WTC11 (cell line): ENCODE measurements around the gene PLA2G4A. TPM values are rescaled to one million over a fixed set of nuclear protein-coding genes. Genes with fewer than 3 reads are reported as not detected.

ENCODE experiments used
- ATAC-seq: fragments of 200-7000 bp; cut with Tn5 transposase; 2 replicates; pipeline ENCODE4 v1.10.0; 2021; ENCODE audit warnings: mild to moderate bottlenecking, moderate library complexity
- CTCF ChIA-PET: fragments of 300-600 bp; sonication (Branson Sonifier 250); formaldehyde crosslinking; loops from one replicate; lab custom pipeline; 2021; ENCODE audit warnings: antibody characterized with exemption; lab: Charles Lee
- POLR2A ChIA-PET: fragments of 350-600 bp; sonication (Branson Sonifier 250); formaldehyde crosslinking; loops from one replicate; lab custom pipeline; 2021; ENCODE audit warnings: antibody characterized with exemption; lab: Charles Lee
- DNase-seq: peaks from one replicate; pipeline ENCODE4 v3.0.0; 2021; ENCODE audit warnings: low spot score
- H3K27ac Mint-ChIP-seq: 2 replicates; pipeline ENCODE4 v1.8.0; 2021; ENCODE audit warnings: mixed read lengths
- H3K27me3 Mint-ChIP-seq: 2 replicates; pipeline ENCODE4 v1.8.0; 2021; ENCODE audit warnings: low read depth, mild to moderate bottlenecking, moderate library complexity, mixed read lengths
- H3K36me3 Mint-ChIP-seq: 2 replicates; pipeline ENCODE4 v1.8.0; 2021; ENCODE audit warnings: mixed read lengths
- H3K4me1 Mint-ChIP-seq: 2 replicates; pipeline ENCODE4 v1.8.0; 2022; ENCODE audit warnings: mixed read lengths
- H3K4me3 Mint-ChIP-seq: 2 replicates; pipeline ENCODE4 v1.8.0; 2021; ENCODE audit warnings: mild to moderate bottlenecking, moderate library complexity, mixed read lengths
- H3K9me3 Mint-ChIP-seq: 2 replicates; pipeline ENCODE4 v1.8.0; 2021; ENCODE audit warnings: mixed read lengths
- CBFB ChIP-seq: sonication (generic); formaldehyde crosslinking; IDR thresholded peaks from 2 replicates; pipeline ENCODE4 v1.8.1; 2022; ENCODE audit warnings: mild to moderate bottlenecking, low read depth, missing genetic modification reagents
- ETV6 ChIP-seq: sonication (generic); formaldehyde crosslinking; IDR thresholded peaks from 2 replicates; pipeline ENCODE4 v1.8.1; 2022; ENCODE audit warnings: mild to moderate bottlenecking, missing genetic modification reagents
- FOXP1 ChIP-seq: sonication (generic); formaldehyde crosslinking; IDR thresholded peaks from 2 replicates; pipeline ENCODE4 v1.8.0; 2022; ENCODE audit warnings: missing genetic modification reagents, mild to moderate bottlenecking, moderate library complexity, borderline replicate concordance
- HMGA2 ChIP-seq: fragments of 250-450 bp; sonication (Bioruptor Pico); IDR thresholded peaks from 2 replicates; pipeline ENCODE4 v1.4.0; 2021; ENCODE audit warnings: mild to moderate bottlenecking, moderate library complexity
- JAZF1 ChIP-seq: fragments of 250-450 bp; sonication (Bioruptor Pico); IDR thresholded peaks from 2 replicates; pipeline ENCODE4 v1.9.0; 2021; ENCODE audit warnings: moderate library complexity, mild to moderate bottlenecking, inconsistent platforms
- KAT7 ChIP-seq: sonication (generic); formaldehyde crosslinking; IDR thresholded peaks from 2 replicates; pipeline ENCODE4 v1.8.1; 2023; ENCODE audit warnings: missing genetic modification reagents, mild to moderate bottlenecking, borderline replicate concordance
- MXD4 ChIP-seq: fragments of 250-450 bp; sonication (Bioruptor Pico); IDR thresholded peaks from 2 replicates; pipeline ENCODE4 v1.8.0; 2021; ENCODE audit warnings: mild to moderate bottlenecking, moderate library complexity, borderline replicate concordance
- NFATC4 ChIP-seq: fragments of 250-450 bp; sonication (Bioruptor Pico); IDR thresholded peaks from 2 replicates; pipeline ENCODE4 v1.9.0; 2021; ENCODE audit warnings: mild to moderate bottlenecking
- NR2C2 ChIP-seq: sonication (generic); formaldehyde crosslinking; IDR thresholded peaks from 2 replicates; pipeline ENCODE4 v1.8.0; 2022; ENCODE audit warnings: mild to moderate bottlenecking, missing genetic modification reagents
- TEAD1 ChIP-seq: sonication (generic); formaldehyde crosslinking; IDR thresholded peaks from 2 replicates; pipeline ENCODE4 v1.8.0; 2022; ENCODE audit warnings: mild to moderate bottlenecking, missing genetic modification reagents
- TP53 ChIP-seq: sonication (generic); formaldehyde crosslinking; IDR thresholded peaks from 2 replicates; pipeline ENCODE4 v1.8.1; 2023; ENCODE audit warnings: mild to moderate bottlenecking, missing genetic modification reagents
- ZNF232 ChIP-seq: sonication (generic); formaldehyde crosslinking; IDR thresholded peaks from 2 replicates; pipeline ENCODE4 v1.8.0; 2022; ENCODE audit warnings: mild to moderate bottlenecking, missing genetic modification reagents
- total RNA-seq: library from RNA; stranded (reverse); gene quantifications from 3 replicates; pipeline ENCODE4 v1.2.3, GENCODE V29; 2021
- TF ChIP-seq, protein P1 (sequence below): sonication (generic); formaldehyde crosslinking; conservative IDR thresholded peaks from 2 replicates; pipeline ENCODE4 v1.8.1; 2022; ENCODE audit warnings: mild to moderate bottlenecking, missing genetic modification reagents
- TF ChIP-seq, protein P2 (sequence below): sonication (generic); formaldehyde crosslinking; IDR thresholded peaks from 2 replicates; pipeline ENCODE4 v1.8.0; 2023; ENCODE audit warnings: missing genetic modification reagents, mild to moderate bottlenecking, borderline replicate concordance
- TF ChIP-seq, protein P3 (sequence below): sonication (generic); formaldehyde crosslinking; IDR thresholded peaks from 2 replicates; pipeline ENCODE4 v1.8.1; 2023; ENCODE audit warnings: mild to moderate bottlenecking, missing genetic modification reagents
- TF ChIP-seq, protein P4 (sequence below): sonication (generic); formaldehyde crosslinking; IDR thresholded peaks from 2 replicates; pipeline ENCODE4 v1.8.0; 2022; ENCODE audit warnings: mild to moderate bottlenecking, missing genetic modification reagents
- TF ChIP-seq, protein P5 (sequence below): sonication (generic); formaldehyde crosslinking; IDR thresholded peaks from 2 replicates; pipeline ENCODE4 v1.8.1; 2022; ENCODE audit warnings: mild to moderate bottlenecking, moderate library complexity, missing genetic modification reagents
- TF ChIP-seq, protein P6 (sequence below): fragments of 250-450 bp; sonication (Bioruptor Pico); IDR thresholded peaks from 2 replicates; pipeline ENCODE4 v1.8.0; 2021; ENCODE audit warnings: mild to moderate bottlenecking
- TF ChIP-seq, protein P7 (sequence below): sonication (generic); formaldehyde crosslinking; IDR thresholded peaks from 2 replicates; pipeline ENCODE4 v1.8.0; 2023; ENCODE audit warnings: mild to moderate bottlenecking, missing genetic modification reagents
- TF ChIP-seq, protein P8 (sequence below): sonication (generic); formaldehyde crosslinking; IDR thresholded peaks from 2 replicates; pipeline ENCODE4 v1.8.1; 2023; ENCODE audit warnings: mild to moderate bottlenecking, missing genetic modification reagents, moderate library complexity

Gene PLA2G4A
- total RNA-seq, 1 experiment from 2014 or later = 1.3 TPM

DNA sequence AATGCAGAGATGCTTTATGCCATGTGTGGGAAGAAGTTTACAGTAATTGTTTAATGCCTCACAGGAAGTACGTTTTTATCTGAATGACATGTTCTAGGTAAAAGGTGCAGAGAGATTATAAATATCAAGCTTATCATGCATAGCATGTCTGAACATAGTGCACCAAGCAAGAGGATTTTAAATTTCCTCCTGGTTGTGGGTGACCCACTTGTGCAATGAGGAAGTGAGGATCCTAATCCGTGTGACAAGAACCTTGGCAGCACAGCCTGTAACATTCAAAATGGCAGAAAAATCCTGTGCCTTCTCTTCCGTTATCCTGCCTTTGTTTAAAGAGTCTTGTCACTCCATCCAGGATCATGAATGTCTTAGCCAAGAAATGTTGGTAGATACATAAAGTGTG is 75.6 kb downstream of the PLA2G4A start:
- ATAC-seq (no peak), DNase-seq (no peak)
- H3K4me1 Mint-ChIP-seq = peaks cover 8% of the 10 kb centered on the region
- TF ChIP-seq NR2C2 (CRISPR knock-in tag) (no peak), KAT7 (no peak), NFATC4 (CRISPR knock-in tag) (no peak), TEAD1 (no peak), MXD4 (CRISPR knock-in tag) (no peak)
- TF ChIP-seq, all 79 proteins: peak for 0
- POLR2A ChIA-PET = no interaction called here
- 0 out of 2 replicates have a peak, but pooled peaks cover 2% of the 10 kb centered on the region for H3K36me3 Mint-ChIP-seq
- no peak overlapping the region for H3K4me3 Mint-ChIP-seq
- CTCF ChIA-PET = no interaction called here
- no peak overlapping the region for H3K27ac Mint-ChIP-seq
- H3K27me3 Mint-ChIP-seq = no peaks in the 10 kb centered on the region; the same call in 1 of the 2 replicates
- peaks cover 18% of the 10 kb centered on the region for H3K9me3 Mint-ChIP-seq

DNA sequence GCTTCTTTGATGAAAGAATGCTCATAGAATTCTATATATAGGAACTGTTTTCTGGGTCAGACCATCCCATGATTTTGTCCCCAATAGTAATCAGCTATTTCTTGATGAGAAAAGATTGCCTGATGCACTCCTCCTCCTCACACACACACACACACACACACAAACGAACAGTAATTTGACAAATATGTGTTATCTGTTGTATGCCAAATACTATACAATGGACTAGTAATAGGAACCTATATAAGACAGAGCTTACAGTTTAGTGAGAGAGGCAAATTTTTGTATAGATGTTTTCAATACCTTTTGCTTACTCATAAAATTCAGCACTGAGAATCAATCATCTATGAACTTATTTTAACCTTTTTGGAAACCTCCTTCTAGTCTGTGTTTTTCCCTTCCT is 76.8 kb downstream of the PLA2G4A start:
- H3K9me3 Mint-ChIP-seq = peaks cover 18% of the 10 kb centered on the region
- DNase-seq (no peak), ATAC-seq (no peak)
- H3K4me3 Mint-ChIP-seq = no peak overlapping the region
- peaks cover 8% of the 10 kb centered on the region for H3K4me1 Mint-ChIP-seq
- ChIA-PET CTCF (no interaction called here), POLR2A (no interaction called here)
- no peak overlapping the region for H3K27ac Mint-ChIP-seq
- TF ChIP-seq JAZF1 = no peak
- no peak for TF ChIP-seq ZNF232 (CRISPR knock-in tag)
- TF ChIP-seq, protein P1, sequence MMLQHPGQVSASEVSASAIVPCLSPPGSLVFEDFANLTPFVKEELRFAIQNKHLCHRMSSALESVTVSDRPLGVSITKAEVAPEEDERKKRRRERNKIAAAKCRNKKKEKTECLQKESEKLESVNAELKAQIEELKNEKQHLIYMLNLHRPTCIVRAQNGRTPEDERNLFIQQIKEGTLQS (CRISPR knock-in tag) = no peak
- TF ChIP-seq CBFB = no peak
- TF ChIP-seq TEAD1 = no peak
- TF ChIP-seq, protein P2, sequence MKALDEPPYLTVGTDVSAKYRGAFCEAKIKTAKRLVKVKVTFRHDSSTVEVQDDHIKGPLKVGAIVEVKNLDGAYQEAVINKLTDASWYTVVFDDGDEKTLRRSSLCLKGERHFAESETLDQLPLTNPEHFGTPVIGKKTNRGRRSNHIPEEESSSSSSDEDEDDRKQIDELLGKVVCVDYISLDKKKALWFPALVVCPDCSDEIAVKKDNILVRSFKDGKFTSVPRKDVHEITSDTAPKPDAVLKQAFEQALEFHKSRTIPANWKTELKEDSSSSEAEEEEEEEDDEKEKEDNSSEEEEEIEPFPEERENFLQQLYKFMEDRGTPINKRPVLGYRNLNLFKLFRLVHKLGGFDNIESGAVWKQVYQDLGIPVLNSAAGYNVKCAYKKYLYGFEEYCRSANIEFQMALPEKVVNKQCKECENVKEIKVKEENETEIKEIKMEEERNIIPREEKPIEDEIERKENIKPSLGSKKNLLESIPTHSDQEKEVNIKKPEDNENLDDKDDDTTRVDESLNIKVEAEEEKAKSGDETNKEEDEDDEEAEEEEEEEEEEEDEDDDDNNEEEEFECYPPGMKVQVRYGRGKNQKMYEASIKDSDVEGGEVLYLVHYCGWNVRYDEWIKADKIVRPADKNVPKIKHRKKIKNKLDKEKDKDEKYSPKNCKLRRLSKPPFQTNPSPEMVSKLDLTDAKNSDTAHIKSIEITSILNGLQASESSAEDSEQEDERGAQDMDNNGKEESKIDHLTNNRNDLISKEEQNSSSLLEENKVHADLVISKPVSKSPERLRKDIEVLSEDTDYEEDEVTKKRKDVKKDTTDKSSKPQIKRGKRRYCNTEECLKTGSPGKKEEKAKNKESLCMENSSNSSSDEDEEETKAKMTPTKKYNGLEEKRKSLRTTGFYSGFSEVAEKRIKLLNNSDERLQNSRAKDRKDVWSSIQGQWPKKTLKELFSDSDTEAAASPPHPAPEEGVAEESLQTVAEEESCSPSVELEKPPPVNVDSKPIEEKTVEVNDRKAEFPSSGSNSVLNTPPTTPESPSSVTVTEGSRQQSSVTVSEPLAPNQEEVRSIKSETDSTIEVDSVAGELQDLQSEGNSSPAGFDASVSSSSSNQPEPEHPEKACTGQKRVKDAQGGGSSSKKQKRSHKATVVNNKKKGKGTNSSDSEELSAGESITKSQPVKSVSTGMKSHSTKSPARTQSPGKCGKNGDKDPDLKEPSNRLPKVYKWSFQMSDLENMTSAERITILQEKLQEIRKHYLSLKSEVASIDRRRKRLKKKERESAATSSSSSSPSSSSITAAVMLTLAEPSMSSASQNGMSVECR (CRISPR knock-in tag) = no peak
- no peak for TF ChIP-seq HMGA2 (CRISPR knock-in tag)
- no peak for TF ChIP-seq TP53 (CRISPR knock-in tag)
- TF ChIP-seq, protein P3, sequence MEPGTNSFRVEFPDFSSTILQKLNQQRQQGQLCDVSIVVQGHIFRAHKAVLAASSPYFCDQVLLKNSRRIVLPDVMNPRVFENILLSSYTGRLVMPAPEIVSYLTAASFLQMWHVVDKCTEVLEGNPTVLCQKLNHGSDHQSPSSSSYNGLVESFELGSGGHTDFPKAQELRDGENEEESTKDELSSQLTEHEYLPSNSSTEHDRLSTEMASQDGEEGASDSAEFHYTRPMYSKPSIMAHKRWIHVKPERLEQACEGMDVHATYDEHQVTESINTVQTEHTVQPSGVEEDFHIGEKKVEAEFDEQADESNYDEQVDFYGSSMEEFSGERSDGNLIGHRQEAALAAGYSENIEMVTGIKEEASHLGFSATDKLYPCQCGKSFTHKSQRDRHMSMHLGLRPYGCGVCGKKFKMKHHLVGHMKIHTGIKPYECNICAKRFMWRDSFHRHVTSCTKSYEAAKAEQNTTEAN (CRISPR knock-in tag) = no peak
- no peak for TF ChIP-seq FOXP1 (CRISPR knock-in tag)
- TF ChIP-seq, protein P4, sequence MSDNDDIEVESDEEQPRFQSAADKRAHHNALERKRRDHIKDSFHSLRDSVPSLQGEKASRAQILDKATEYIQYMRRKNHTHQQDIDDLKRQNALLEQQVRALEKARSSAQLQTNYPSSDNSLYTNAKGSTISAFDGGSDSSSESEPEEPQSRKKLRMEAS = no peak
- TF ChIP-seq, protein P5, sequence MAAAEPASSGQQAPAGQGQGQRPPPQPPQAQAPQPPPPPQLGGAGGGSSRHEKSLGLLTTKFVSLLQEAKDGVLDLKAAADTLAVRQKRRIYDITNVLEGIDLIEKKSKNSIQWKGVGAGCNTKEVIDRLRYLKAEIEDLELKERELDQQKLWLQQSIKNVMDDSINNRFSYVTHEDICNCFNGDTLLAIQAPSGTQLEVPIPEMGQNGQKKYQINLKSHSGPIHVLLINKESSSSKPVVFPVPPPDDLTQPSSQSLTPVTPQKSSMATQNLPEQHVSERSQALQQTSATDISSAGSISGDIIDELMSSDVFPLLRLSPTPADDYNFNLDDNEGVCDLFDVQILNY = no peak
- TF ChIP-seq, protein P6, sequence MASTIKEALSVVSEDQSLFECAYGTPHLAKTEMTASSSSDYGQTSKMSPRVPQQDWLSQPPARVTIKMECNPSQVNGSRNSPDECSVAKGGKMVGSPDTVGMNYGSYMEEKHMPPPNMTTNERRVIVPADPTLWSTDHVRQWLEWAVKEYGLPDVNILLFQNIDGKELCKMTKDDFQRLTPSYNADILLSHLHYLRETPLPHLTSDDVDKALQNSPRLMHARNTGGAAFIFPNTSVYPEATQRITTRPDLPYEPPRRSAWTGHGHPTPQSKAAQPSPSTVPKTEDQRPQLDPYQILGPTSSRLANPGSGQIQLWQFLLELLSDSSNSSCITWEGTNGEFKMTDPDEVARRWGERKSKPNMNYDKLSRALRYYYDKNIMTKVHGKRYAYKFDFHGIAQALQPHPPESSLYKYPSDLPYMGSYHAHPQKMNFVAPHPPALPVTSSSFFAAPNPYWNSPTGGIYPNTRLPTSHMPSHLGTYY (CRISPR knock-in tag) = no peak
- TF ChIP-seq ETV6 (CRISPR knock-in tag) = no peak
- TF ChIP-seq, protein P7, sequence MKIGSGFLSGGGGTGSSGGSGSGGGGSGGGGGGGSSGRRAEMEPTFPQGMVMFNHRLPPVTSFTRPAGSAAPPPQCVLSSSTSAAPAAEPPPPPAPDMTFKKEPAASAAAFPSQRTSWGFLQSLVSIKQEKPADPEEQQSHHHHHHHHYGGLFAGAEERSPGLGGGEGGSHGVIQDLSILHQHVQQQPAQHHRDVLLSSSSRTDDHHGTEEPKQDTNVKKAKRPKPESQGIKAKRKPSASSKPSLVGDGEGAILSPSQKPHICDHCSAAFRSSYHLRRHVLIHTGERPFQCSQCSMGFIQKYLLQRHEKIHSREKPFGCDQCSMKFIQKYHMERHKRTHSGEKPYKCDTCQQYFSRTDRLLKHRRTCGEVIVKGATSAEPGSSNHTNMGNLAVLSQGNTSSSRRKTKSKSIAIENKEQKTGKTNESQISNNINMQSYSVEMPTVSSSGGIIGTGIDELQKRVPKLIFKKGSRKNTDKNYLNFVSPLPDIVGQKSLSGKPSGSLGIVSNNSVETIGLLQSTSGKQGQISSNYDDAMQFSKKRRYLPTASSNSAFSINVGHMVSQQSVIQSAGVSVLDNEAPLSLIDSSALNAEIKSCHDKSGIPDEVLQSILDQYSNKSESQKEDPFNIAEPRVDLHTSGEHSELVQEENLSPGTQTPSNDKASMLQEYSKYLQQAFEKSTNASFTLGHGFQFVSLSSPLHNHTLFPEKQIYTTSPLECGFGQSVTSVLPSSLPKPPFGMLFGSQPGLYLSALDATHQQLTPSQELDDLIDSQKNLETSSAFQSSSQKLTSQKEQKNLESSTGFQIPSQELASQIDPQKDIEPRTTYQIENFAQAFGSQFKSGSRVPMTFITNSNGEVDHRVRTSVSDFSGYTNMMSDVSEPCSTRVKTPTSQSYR = no peak
- TF ChIP-seq NFATC4 (CRISPR knock-in tag) = no peak
- TF ChIP-seq, protein P8, sequence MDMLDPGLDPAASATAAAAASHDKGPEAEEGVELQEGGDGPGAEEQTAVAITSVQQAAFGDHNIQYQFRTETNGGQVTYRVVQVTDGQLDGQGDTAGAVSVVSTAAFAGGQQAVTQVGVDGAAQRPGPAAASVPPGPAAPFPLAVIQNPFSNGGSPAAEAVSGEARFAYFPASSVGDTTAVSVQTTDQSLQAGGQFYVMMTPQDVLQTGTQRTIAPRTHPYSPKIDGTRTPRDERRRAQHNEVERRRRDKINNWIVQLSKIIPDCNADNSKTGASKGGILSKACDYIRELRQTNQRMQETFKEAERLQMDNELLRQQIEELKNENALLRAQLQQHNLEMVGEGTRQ (CRISPR knock-in tag) = no peak
- no peaks in the 10 kb centered on the region; the same call in 1 of the 2 replicates for H3K27me3 Mint-ChIP-seq
- H3K36me3 Mint-ChIP-seq = 0 out of 2 replicates have a peak, but pooled peaks cover 2% of the 10 kb centered on the region
